Head of caudate nucleus (tissue), 42 donors: ENCODE results near the gene EXOC4.
"Not testable (repeated sequence)": the region's sequence is repeated elsewhere in the genome, so short reads cannot be mapped to it uniquely, and the experiment has no call there.

Source experiments
- DNase-seq, 42 donors: peaks; one replicate each; pipeline versions ENCODE4 v3.0.0 to v3.0.0-alpha.2; 2020 to 2021; ENCODE audit warnings: mixed read lengths in 7 of 42
- intact Hi-C: fragments of 100-400 bp; cut with DNase I; formaldehyde crosslinking; loops from one replicate; pipeline ENCODE4 v1.15.0; 2022

EXOC4 gene

GRCh38 chr7:133273227-133273626, 20.3 kb downstream of the EXOC4 start:
- DNase-seq = no peak
- intact Hi-C loops = no loop called here

GRCh38 chr7:133274265-133274664, 21.4 kb downstream of the EXOC4 start:
- intact Hi-C loops = no loop called here
- DNase-seq = no peak

GRCh38 chr7:133275008-133275407, 22.1 kb downstream of the EXOC4 start:
- DNase-seq = no peak
- intact Hi-C loops = no loop called here

GRCh38 chr7:133275446-133276095, 22.7 kb downstream of the EXOC4 start:
- intact Hi-C loops = no loop called here
- no peak for DNase-seq

GRCh38 chr7:133278975-133279374, 26.1 kb downstream of the EXOC4 start:
- intact Hi-C loops, DNase-seq: not testable (repeated sequence)

DNA sequence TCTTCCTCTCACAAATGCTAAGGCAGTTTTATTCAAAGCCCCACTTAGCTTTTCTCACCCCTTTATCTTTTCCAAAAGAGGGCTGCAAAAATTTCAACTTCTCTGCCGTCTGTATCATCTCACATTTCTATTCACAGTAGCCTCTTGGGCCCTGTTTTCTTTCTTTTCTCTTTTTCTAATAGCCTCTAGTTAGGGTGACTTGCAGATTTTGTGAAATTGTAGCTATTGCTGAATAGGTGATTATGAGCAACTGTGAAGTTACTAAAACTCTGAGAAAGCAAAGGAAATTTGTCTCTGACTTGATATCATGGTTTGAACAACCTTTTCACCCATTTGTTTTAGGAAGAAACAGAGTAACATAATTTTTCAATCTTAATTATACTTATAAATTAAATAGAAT, 29.2 kb downstream of the EXOC4 start:
- intact Hi-C loops = no loop called here
- no peak for DNase-seq

- intact Hi-C loops = no loop called here
Measured at GRCh38 chr7:133284092-133284491, 31.2 kb downstream of the EXOC4 start.

GRCh38 chr7:133288970-133289369, 36.1 kb downstream of the EXOC4 start:
- no peak for DNase-seq
- intact Hi-C loops = no loop called here

More at GRCh38 chr7:133284092-133284491, 31.2 kb downstream of the EXOC4 start:
- DNase-seq = no peak

DNA sequence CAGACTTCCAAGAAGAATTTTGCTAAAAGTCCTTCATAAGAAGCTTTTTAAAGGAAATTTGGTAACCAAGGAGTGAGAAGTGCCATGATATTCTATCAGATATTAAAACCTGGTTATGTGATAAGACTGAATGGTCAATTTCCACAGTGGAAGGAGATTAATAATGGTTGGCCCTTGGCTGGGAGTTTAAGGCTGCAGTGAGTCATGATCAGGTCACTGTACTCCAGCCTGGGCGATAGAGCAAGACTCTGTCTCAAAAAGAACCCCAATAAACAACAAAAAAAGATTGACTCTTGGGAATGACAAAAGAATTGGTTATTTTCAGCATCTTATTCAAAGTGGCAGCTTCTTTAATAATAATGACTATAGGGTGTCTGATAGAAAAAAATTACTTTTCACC, 37.2 kb downstream of the EXOC4 start:
- no peak for DNase-seq

DNA sequence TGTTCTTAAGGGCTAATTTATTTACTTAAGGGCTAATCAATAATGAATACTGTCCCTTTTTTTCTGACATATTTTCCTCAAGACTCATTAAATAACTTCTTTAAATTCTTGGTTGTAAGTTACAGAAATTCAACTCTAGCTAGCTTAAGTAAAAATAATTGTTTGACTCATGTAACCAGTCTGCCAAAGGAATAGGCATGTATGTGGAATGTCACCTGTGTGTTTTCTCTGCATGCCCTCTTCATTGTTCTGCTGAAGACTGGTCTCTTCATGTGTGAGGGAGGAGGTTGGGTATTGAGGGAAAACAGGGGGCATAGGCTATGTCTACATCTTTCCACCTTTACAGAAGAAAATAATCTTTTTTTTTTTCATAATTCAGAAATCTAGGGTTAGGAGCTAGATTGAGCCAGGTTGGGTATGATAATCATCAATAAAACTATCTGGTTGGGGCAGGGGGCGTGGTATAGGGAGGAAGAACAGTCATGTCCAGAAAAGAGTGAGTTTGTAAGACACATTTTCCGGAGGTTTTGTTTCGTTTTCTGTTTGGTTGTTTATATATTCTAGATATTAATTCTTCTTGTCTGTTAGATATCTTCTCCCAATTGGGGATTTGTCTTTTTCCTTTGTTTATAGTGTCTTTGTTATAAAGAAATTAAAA, 37.9 kb downstream of the EXOC4 start:
- intact Hi-C loops = no loop called here
- DNase-seq = no peak

More for the DNA sequence above, 37.2 kb downstream of the EXOC4 start:
- intact Hi-C loops = no loop called here

DNA sequence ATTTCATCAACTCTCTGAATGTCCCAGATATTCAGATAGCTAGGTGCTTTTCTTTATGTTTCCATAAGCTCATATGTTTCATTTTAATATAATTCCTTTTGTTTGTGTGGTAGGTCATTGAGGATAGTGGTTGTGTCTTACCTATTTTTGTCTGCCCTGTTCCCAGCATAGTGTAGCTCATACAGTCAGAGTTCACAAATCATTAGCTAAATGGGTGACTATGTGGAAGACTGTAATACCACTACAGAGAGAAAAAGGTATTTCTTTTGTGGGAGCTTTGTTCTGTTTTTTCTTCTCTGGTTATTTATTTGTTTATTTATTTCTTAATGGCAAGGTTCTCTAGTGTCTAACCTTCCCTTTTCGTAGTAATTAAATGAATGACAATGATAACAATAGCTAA, 39.8 kb downstream of the EXOC4 start:
- DNase-seq = no peak
- intact Hi-C loops = no loop called here

- intact Hi-C loops = no loop called here
- no peak for DNase-seq
Measured at GRCh38 chr7:133293384-133294160, 40.7 kb downstream of the EXOC4 start.

DNA sequence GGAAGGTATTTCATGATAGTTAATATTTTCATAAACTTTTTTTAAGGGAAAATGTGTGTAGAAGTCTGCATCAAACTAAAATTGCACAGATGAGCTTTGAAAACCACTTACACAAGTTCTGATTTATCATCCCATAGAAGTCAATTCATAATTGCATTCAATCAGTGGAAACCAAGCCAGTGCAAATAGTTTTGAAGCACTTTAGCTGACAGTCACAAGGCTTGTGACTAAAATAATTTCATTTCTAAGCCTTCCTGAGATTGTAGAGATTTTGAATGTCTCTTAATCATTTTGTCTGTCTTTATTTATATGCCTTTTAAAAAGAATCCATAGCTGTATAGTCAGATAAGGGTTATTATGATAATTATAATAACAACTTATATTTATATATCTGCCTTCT, 41.4 kb downstream of the EXOC4 start:
- intact Hi-C loops = no loop called here
- no peak for DNase-seq

- intact Hi-C loops = no loop called here
- DNase-seq = no peak
Measured at GRCh38 chr7:133295484-133295883, 42.6 kb downstream of the EXOC4 start.

DNA sequence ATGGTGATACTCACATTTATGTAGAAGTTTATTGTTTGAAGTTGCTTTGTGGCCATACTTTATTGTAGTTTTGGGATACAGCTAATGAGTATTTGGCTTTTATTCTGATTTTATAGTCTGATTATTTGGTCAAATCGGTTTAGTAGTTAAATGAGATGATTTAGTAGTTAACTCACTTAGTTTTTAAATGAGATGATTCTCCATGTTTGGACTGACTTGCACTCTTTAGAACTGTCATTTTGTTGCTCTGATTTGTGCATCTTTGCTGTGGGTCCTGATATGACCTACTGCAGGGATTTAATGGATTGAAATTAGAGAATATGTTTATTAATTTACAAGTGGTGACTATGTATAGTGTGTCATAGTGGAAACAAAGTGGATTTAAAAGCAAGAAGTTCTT, 44.2 kb downstream of the EXOC4 start:
- intact Hi-C loops = no loop called here
- DNase-seq = no peak

DNA sequence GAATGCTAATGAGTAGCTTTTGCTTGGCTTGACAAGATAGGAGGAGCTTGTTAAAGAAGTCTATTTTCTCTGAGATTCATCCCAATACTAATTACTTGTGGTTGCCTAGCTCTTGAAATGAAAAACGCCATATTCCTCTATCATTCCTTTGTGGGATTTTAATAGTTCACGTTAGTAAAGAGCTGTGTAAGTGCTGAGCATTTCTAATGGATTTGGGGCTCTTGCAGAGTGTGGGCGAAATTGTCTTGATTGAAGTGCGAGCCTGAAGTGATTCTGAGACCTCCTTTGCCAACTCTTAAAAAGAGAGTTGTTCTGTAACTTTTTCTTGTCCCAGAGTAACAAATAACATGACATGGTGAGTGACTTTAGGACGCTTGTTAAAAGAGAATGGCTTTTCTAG, 45.2 kb downstream of the EXOC4 start:
- intact Hi-C loops = no loop called here
- no peak for DNase-seq

- intact Hi-C loops = no loop called here
- no peak for DNase-seq
Measured at GRCh38 chr7:133299676-133300075, 46.8 kb downstream of the EXOC4 start.

DNA sequence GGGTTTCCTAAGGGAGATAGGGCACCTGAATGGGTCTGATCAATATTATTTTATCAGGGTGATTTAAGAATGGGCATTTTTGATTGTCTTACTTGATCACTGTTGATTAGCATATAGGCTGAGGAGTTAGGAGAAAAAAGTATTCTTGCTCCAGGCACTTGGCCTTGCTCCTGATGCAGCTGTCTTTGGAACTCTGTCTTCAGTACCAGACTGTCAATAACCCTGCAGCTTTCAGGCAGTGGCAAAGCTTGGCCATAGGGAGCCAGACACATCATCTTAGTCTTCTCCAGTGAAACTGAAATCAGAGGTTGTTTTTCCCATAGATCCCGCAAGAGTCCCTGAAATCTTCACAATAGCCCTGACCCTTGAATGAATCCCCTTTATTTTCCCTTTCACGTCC, 47.2 kb downstream of the EXOC4 start:
- intact Hi-C loops = no loop called here
- DNase-seq = peak in 4 of 42 donors; percentile 2 to 46 (median 19)

- intact Hi-C loops = no loop called here
Measured at GRCh38 chr7:133300811-133301210, 47.9 kb downstream of the EXOC4 start.

DNA sequence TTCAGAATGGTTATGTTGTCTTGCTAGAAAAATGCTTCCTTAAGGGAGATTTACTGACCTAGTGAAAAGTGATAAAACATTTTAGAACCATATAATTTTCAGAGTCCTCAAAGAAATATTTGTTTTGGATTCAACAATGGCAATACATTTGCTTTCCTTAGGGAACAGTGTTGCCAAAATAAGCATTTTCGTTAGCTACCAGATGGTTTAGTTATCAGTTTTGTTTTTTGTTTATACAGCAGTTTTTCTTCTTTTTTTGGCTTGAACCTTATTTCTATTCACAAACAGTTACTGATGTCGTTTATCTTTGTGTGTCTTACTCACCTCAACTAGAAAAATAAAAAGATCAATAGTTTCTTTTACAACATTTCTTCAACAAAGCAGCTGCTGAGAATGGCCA, 48.6 kb downstream of the EXOC4 start:
- intact Hi-C loops = no loop called here
- no peak for DNase-seq

More at GRCh38 chr7:133300811-133301210, 47.9 kb downstream of the EXOC4 start:
- DNase-seq = no peak
